HG03095 (cell line): ENCODE data around the gene AIG1.
"Not testable (repeated sequence)": the region's sequence is repeated elsewhere in the genome, so short reads cannot be mapped to it uniquely, and the experiment has no call there.

ENCODE experiments used
- ATAC-seq: cut with Tn5 transposase; IDR thresholded peaks from one replicate; pipeline ENCODE4 v1.9.1; 2021; ENCODE audit warnings: moderate library complexity; ENCODE audit not compliant: unreplicated experiment

The AIG1 gene

GRCh38 chr6:143125864-143126573, 65.3 kb downstream of the AIG1 start:
- no peak for ATAC-seq

DNA sequence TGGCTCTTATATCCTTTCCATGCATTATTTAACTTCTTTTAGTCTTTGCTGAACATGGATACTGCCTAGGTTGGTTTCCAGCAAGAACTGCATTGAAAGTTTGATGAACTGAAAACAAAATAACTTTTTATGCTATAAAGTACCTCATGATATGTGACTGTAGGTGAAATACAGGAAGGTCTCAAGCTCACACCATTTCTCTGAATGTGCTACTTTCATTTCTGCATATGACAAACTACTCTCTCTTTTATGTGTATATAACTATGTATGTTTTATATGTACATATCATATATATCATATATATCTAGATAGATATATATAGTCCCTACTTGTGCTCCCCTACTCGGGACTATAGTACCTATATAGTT, 65.9 kb downstream of the AIG1 start:
- no peak for ATAC-seq

DNA sequence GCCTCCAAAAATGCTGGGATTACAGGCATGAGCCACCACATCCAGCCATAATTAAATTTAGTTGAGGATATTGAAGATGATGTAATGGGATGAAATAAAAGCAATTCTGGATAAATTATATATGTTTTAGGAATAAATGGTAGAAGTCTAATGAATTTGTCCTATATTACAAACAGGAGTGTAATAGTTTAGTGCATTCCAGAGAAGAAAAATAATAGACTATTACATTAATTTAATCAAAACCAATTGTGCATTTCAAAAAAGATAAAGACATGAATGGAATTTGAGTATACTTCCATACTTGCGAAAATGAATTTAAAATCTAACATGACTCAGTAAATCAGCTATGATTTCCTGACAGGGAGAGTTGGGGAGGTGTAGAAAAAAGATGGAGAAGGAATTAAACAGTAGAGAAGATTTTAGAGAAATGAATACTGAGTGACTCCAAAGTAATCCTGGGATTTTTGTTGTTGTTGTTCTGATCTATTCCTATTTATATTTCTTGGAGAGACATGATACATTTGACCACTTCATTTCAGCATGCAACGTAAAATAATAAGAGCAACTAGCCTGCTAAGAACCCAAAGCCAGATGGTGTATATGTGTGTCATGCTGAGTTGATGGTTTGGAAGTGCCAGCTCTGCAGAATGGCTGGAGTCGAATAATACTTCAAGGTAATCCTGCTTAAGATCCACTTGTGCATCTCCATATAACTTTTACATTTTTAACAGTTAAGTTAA, 67.4 kb downstream of the AIG1 start:
- ATAC-seq: no peak

DNA sequence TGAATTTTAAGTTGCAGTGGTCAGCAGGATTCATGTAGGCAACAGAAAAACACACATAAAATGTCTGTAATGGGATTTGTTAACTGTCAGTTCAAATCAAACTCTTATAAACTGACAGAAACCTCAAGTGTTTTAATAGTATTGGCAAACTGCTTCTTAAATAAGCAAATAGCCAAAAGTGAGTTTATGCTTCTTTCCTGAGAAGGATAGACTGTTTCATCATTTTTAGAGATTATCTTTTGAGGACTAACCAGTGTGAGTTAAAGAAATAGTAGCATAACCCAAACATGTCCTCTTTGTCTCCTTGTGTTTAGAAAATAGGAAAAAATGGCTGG, 68.0 kb downstream of the AIG1 start:
- ATAC-seq: no peak

- no peak for ATAC-seq
These were observed 70.2 kb downstream of the AIG1 start for GRCh38 chr6:143130928-143131327.

DNA sequence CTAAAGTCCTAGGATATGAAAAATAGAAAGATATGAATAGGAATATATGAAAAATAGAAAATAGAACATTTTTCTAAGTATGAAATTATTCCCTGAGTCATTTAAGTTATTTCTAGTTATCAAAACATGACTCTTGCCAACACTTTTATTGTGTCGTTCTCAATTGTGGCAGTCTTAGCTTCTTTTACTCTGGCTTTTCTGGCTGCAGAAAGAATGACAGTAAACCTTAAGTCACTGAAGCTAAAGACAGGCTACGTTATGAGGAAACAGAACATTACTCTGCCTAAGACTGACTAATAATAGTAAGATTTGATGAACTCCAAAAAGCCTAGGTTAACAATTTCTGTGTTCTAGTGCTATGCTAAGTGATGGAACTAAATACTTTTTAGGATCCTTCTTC, 74.6 kb downstream of the AIG1 start:
- ATAC-seq: no peak

GRCh38 chr6:143135797-143136561, 75.3 kb downstream of the AIG1 start:
- no peak for ATAC-seq

DNA sequence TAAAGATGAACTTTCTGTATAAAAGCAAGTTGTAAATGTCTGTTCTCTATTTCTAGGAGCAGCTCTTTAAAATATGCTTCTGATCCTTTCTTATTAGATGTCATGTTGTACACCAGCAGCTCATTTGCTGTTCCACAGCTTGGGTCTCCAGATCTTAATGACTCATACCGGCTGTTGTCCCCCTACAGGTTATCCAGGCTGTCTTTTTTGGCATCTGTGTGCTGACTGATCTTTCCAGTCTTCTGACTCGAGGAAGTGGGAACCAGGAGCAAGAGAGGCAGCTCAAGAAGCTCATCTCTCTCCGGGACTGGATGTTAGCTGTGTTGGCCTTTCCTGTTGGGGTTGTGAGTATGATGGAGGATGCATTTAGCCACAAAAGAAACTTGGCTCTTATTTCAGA, 76.0 kb downstream of the AIG1 start:
- no peak for ATAC-seq

- no peak for ATAC-seq
These were observed 78.6 kb downstream of the AIG1 start for GRCh38 chr6:143139239-143139784.

- not testable (repeated sequence) for ATAC-seq
These were observed 79.2 kb downstream of the AIG1 start for GRCh38 chr6:143139884-143140283.

DNA sequence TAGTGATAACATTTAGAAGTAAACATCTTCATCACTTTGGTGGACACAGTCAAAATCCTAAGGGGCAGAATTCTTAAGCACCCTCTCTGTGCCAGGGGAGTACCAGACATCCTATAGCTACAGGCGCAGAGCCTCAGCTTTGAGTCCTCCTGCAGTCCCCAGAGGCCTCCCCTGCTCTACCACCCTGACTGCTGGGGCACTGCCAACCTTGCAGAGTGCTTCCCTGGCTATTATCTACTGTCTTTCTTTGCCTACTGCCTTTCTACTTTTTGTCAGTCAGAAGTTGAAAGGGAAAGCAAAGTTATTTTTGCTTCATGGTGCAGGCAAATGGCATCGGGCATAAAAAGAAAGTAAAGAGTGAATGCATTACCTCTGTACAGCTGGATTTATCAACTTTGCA, 80.1 kb downstream of the AIG1 start:
- ATAC-seq: no peak

DNA sequence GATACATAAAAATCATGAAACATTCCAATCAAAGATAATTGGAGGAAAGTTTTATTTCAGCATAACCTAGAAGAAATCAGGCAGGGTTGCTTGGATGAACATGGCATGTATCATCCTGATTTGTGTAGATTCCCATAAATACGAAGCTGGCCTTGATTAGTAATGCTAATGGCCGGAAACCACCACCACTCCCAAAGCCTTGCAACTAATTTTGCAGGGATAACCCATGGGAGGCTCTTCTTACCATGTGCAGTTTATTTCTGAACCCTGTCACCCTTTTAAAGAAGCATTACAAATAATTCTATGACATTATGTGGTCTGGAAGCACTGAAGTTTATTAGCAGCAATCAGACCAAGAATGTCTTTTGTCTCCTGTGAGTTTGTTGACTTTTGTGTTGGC, 80.8 kb downstream of the AIG1 start:
- ATAC-seq: no peak

DNA sequence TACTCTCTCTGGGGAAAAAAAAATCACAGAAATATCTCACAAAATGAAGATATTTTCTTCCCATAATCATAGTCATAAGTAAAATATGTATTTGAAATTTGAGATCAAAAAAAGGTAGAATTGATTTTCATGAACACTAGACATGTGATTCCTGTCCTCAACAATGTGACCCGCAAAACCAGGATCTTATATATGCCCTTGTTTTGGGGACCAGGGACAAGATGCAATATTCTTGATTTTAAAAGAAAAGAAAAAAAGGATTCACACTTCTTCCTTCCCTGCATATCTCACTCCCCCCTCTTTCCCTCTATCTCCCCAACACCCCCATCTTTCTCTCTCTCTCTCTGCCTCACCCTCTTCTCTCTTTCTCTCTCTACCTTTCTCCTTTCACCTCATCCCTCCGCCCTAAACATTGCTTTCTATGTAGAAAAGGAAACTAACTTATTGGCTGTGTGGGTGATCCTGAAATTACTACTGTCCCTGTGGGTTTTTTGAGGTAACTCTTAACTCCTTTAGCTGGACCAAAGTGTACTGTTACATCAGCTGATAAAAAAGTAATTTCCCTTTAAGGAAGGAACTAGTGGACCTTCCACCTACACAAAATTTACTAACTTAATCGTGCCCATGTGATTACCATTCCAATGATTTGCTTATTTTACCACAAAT, 85.6 kb downstream of the AIG1 start:
- no peak for ATAC-seq

GRCh38 chr6:143149771-143150170, 89.1 kb downstream of the AIG1 start:
- no peak for ATAC-seq

GRCh38 chr6:143150281-143150680, 89.6 kb downstream of the AIG1 start:
- no peak for ATAC-seq

- ATAC-seq: no peak
These were observed 90.7 kb downstream of the AIG1 start for GRCh38 chr6:143151381-143151780.

GRCh38 chr6:143155681-143156080, 95.0 kb downstream of the AIG1 start:
- no peak for ATAC-seq

GRCh38 chr6:143157131-143157530, 96.4 kb downstream of the AIG1 start:
- ATAC-seq: no peak

DNA sequence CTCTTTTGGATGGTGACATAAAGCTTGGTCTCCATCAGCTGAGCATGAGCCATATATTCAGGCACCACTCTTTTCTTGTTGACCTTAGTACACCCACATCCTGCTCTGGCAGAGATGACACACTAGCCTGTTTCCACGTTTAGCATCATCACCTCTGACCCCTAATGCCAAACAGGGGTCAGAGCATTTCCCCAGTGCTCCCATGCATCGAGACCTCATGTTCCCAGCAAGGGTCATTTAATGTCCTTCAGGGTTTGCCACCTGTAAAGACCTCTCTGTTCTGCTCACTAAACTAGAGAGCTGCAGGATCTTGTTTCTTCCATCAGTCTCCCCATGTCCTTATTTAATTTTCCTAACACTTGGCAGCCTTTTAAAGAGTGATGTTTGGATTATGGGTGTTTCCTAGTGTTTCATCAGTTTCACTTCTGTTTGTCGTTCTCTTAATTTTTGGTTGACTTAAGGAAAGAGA, 97.5 kb downstream of the AIG1 start:
- ATAC-seq: no peak

GRCh38 chr6:143159001-143159400, 98.3 kb downstream of the AIG1 start:
- ATAC-seq: no peak

GRCh38 chr6:143160015-143160414, 99.3 kb downstream of the AIG1 start:
- ATAC-seq: no peak
